GM21423 (cell line): Measurements from ENCODE around the gene ABT1.

ENCODE experiments used
- ATAC-seq: cut with Tn5 transposase; IDR thresholded peaks from one replicate; pipeline ENCODE4 v1.9.1; 2021; ENCODE audit warnings: mild to moderate bottlenecking, moderate library complexity; ENCODE audit not compliant: unreplicated experiment

The ABT1 gene

GRCh38 chr6:26602262-26602661 is 5.5 kb downstream of the ABT1 start:
- ATAC-seq: no peak

- ATAC-seq: no peak
These were observed 7.3 kb downstream of the ABT1 start for GRCh38 chr6:26604026-26604425.

GRCh38 chr6:26604797-26605196 is 8.0 kb downstream of the ABT1 start:
- no peak for ATAC-seq

GRCh38 chr6:26607434-26608230 is 10.9 kb downstream of the ABT1 start:
- no peak for ATAC-seq

- no peak for ATAC-seq
These were observed 12.7 kb downstream of the ABT1 start for GRCh38 chr6:26609463-26609862.

GRCh38 chr6:26611599-26611998 is 14.8 kb downstream of the ABT1 start:
- no peak for ATAC-seq

- no peak for ATAC-seq
These were observed 16.4 kb downstream of the ABT1 start for GRCh38 chr6:26613201-26613600.

- no peak for ATAC-seq
These were observed 17.2 kb downstream of the ABT1 start for GRCh38 chr6:26613689-26614683.

GRCh38 chr6:26623339-26623859 is 26.6 kb downstream of the ABT1 start:
- no peak for ATAC-seq

- ATAC-seq: no peak
These were observed 27.8 kb downstream of the ABT1 start for GRCh38 chr6:26624557-26624956.

- no peak for ATAC-seq
These were observed 31.1 kb downstream of the ABT1 start for GRCh38 chr6:26627843-26628242.

GRCh38 chr6:26629359-26629758 is 32.6 kb downstream of the ABT1 start:
- ATAC-seq: no peak

- ATAC-seq: no peak
These were observed 44.1 kb downstream of the ABT1 start for GRCh38 chr6:26640806-26641205.

GRCh38 chr6:26646074-26646473 is 49.3 kb downstream of the ABT1 start:
- ATAC-seq: no peak
